ENCODE measurements around the gene DDX23. TPM values are rescaled to one million over a fixed set of nuclear protein-coding genes. Genes with fewer than 3 reads are reported as not detected.

The DDX23 gene
- total RNA-seq (2022; extraction: Qiagen RNA extraction; ENCODE audit: low read depth): 74.3 to 96.1 TPM (median 87.6 TPM) in 5 replicates

GRCh38 chr12:48851883-48852733 is at the start of gene DDX23:
Gene DDX23, minus strand, starts transcription at chr12:48852163. Its CDS starts 6,381 bp downstream, at chr12:48845782.

GRCh38 chr12:48865281-48866051 is 13.5 kb upstream of the DDX23 start, which contains the start of gene RND1:
Gene RND1, minus strand, starts transcription at chr12:48865870. Its CDS starts 103 bp downstream, at chr12:48865767.

GRCh38 chr12:48817873-48818830 is 33.8 kb downstream of the DDX23 start, which contains the start of gene CACNB3:
Gene CACNB3, plus strand, starts transcription at chr12:48818496. Its CDS starts 434 bp downstream, at chr12:48818930.

GRCh38 chr12:48788854-48789775 is 62.8 kb downstream of the DDX23 start, which contains the start of gene ADCY6:
Gene ADCY6, minus strand, starts transcription at chr12:48789089. Its CDS starts 5,655 bp downstream, at chr12:48783434.

Other genes with a start within 250 kb of the DDX23 start
- gene KANSL2, start 169.9 kb downstream of the DDX23 start, total RNA-seq (2022; extraction: Qiagen RNA extraction; ENCODE audit: low read depth): 38.5 to 48.8 TPM (median 39.9 TPM) in 5 replicates
- gene CCNT1, start 135.5 kb downstream of the DDX23 start, total RNA-seq (2022; extraction: Qiagen RNA extraction; ENCODE audit: low read depth): 14.6 to 18.0 TPM (median 15.2 TPM) in 5 replicates
- gene ADCY6, start 63.1 kb downstream of the DDX23 start, total RNA-seq (2022; extraction: Qiagen RNA extraction; ENCODE audit: low read depth): 11.4 to 15.6 TPM (median 15.0 TPM) in 5 replicates
- 30.8 to 40.7 TPM (median 35.8 TPM) in 5 replicates for gene CACNB3, start 33.7 kb downstream of the DDX23 start, total RNA-seq (2022; extraction: Qiagen RNA extraction; ENCODE audit: low read depth)
- 17.0 to 23.9 TPM (median 19.9 TPM) in 5 replicates for gene RND1, start 13.7 kb upstream of the DDX23 start, total RNA-seq (2022; extraction: Qiagen RNA extraction; ENCODE audit: low read depth)
- gene FKBP11, start 73.3 kb upstream of the DDX23 start, total RNA-seq (2022; extraction: Qiagen RNA extraction; ENCODE audit: low read depth): 45.2 to 56.0 TPM (median 53.7 TPM) in 5 replicates
- gene ARF3, start 105.3 kb upstream of the DDX23 start, total RNA-seq (2022; extraction: Qiagen RNA extraction; ENCODE audit: low read depth): 124 to 166 TPM (median 152 TPM) in 5 replicates
- 1.7 to 3.0 TPM (median 2.5 TPM) in 5 replicates for gene WNT10B, start 119.6 kb upstream of the DDX23 start, total RNA-seq (2022; extraction: Qiagen RNA extraction; ENCODE audit: low read depth)
- gene WNT1, start 126.2 kb upstream of the DDX23 start, total RNA-seq (2022; extraction: Qiagen RNA extraction; ENCODE audit: low read depth): 0.08 TPM in 1 of 5 replicates, not detected in the others
- gene DDN, start 147.2 kb upstream of the DDX23 start, total RNA-seq (2022; extraction: Qiagen RNA extraction; ENCODE audit: low read depth): 0.58 to 0.73 TPM (median 0.65 TPM) in 5 replicates
- 39.9 to 48.3 TPM (median 42.8 TPM) in 5 replicates for gene PRKAG1, start 166.6 kb upstream of the DDX23 start, total RNA-seq (2022; extraction: Qiagen RNA extraction; ENCODE audit: low read depth)
- gene KMT2D, start 208.6 kb upstream of the DDX23 start, total RNA-seq (2022; extraction: Qiagen RNA extraction; ENCODE audit: low read depth): 40.0 to 46.7 TPM (median 41.6 TPM) in 5 replicates
- gene RHEBL1, start 217.8 kb upstream of the DDX23 start, total RNA-seq (2022; extraction: Qiagen RNA extraction; ENCODE audit: low read depth): 3.9 to 6.4 TPM (median 5.7 TPM) in 5 replicates
- 0.02 TPM in 2 of 5 replicates, not detected in the others for gene DHH, start 242.6 kb upstream of the DDX23 start, total RNA-seq (2022; extraction: Qiagen RNA extraction; ENCODE audit: low read depth)